ENCODE measurements around the gene AGAP1.

DNA sequence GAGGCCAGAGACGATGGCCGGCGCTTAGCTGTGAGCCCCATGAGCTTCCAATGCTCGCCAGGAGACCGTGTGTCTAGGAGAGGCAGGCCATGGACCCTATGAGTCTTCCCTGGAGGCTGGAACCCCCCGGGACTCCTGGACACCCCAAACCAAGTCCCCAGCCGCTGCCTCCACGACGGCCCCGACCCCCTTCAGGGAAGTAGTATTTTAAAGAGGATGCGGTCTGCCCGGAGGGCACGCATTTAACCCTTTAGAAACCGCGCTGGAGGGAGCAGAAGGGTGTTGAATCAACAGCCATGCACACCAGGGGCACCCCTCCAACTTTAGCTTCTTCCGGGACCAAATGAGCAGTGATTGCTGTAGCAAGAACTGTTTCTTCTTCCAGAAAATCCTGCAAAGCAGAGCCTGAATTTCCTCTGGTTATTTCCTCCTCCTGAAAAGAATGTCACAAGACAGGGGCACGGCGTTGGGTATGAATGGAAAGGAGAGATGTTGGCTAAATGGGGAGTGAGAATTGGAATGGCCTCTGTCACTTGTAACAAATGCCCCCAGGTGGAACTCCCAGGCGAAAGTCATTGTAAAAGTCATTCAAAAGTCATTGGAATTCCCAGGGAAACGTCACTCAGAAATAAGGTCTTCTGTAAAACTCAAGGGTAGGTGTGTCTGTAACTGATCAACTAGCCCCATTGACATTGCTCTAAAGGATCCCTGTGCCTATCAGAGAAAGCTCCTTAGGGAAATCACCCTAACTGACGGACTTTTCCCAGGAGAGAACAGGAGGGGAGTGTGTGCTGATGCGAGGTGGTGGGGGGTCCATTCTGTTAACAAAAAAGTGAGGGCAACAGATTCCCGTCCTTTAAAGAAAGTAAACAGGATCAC lies 680.1 kb downstream of the AGAP1 start:
- TF ChIP-seq, protein P1, sequence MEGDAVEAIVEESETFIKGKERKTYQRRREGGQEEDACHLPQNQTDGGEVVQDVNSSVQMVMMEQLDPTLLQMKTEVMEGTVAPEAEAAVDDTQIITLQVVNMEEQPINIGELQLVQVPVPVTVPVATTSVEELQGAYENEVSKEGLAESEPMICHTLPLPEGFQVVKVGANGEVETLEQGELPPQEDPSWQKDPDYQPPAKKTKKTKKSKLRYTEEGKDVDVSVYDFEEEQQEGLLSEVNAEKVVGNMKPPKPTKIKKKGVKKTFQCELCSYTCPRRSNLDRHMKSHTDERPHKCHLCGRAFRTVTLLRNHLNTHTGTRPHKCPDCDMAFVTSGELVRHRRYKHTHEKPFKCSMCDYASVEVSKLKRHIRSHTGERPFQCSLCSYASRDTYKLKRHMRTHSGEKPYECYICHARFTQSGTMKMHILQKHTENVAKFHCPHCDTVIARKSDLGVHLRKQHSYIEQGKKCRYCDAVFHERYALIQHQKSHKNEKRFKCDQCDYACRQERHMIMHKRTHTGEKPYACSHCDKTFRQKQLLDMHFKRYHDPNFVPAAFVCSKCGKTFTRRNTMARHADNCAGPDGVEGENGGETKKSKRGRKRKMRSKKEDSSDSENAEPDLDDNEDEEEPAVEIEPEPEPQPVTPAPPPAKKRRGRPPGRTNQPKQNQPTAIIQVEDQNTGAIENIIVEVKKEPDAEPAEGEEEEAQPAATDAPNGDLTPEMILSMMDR (IDR thresholded peaks at IDR 0.05), result no peak
- no peak for TF ChIP-seq POLR2A (IDR thresholded peaks at IDR 0.05)
- TF ChIP-seq EP300 (IDR thresholded peaks at IDR 0.05), result no peak
